ENCODE data around the gene SCRN2.

The SCRN2 gene

DNA sequence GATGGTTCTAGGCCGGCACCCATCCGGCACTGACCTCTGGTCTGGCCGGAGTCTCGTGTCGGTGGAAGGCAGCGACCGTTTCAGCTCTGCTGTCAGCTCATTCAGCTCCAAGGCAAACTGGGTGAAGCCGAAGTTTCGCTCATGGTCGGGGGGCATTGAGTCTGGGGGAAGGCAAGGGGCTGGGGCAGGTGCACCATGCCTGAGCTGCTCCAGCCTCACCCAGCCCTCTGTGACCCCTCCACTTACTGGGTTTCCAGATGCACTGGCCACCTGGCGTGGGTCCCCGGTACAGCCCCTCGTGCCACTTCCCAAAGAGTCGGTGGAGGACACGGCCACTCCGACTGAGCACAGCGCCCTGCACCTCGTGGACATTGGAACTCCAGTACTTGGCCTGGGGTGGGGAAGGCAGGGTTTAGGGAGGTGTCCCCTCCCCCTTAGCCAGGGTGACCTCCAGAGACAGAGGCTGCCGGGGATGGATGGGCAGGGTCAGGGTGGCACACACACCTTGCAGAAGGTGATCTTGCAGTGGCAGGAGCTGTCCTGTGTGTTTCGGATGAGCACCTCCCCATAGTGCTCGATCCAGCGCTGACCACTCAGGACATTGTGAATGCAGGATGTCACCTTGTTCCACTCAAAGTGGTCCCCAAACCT is 32.1 kb downstream of the SCRN2 start:
- H3K4me3 ChIP-seq (ENCODE audit: low read depth, low read length): no peak overlapping the region
- no peak for DNase-seq (ENCODE audit: low read depth)

DNA sequence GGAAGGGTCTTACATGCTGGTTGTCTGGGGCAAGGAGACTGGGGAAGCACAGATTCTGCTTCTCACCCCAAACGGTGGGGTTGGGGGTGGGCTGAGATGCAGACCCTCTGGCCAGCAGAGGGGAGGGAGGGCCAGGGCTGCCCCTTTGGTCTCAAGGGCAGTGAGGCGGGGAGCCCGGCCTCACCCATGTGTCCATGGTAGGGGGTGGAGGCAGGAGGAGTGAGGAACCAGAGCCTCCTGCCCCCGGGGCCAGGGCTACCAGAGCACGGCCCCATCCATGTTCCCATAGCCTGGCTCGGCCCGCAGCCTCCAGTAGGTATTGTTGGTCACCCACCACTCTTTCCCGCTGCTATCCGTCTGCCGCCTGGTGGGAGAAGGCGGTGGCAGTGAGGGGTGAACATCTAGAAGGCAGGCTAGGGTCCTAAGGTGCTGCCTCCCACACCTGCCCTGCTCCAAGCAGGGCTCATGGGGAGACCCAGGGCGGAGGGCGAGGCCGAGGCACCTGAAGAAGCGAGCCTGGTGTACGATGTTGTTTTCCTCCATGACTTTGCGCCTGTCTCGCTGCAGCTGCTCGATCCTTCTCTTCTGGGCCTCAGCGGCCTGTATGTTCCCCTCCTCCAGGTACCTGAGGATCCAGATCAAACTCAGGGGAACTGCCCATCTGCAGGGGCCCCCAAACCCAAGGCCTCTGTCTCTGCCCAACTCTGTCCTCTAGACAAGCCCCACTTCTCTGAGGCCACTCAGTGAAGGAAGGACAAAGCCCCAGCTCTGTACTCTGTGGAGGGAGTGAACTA is 32.8 kb downstream of the SCRN2 start:
- DNase-seq (ENCODE audit: low read depth): no peak
- H3K4me3 ChIP-seq (ENCODE audit: low read depth, low read length): no peak overlapping the region

DNA sequence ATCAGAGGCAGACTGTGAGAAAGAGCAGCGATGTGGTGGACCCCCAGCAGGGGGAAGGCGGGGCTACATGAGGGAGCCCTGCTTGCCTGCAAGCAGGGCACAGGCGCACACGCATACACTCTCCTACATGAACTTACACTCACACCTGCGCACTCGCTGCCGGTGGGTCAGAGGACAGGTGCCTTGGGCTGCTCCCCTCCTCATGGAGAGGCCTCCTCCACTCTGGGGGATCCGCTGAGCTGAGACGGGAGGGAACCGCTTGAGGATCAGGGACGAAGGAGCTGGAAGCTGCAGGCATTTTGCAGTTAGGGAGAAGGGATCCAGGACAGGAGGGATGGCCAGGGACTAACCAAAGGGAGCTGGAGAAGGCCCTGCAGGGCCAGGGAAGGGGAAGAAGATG is 33.7 kb downstream of the SCRN2 start:
- DNase-seq (ENCODE audit: low read depth): no peak
- no peak overlapping the region for H3K4me3 ChIP-seq (ENCODE audit: low read depth, low read length)

DNA sequence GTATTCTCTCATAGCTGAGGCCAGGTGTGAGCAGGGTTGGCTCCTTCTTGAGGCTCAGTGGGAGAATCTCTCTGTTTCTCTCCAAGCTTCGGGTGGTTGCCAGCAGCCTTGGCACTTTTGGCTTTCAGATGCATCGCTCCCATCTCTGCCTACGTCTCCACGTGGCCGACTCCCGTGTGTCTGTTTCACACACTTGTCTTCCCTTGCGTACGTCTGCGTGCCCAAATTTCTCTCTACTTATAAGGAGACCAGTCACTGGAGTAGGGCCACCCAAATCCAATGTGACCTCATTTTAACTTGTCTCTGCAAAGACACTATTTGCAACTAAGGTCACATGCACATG is 34.2 kb downstream of the SCRN2 start:
- DNase-seq (ENCODE audit: low read depth): no peak
- no peak overlapping the region for H3K4me3 ChIP-seq (ENCODE audit: low read depth, low read length)

DNA sequence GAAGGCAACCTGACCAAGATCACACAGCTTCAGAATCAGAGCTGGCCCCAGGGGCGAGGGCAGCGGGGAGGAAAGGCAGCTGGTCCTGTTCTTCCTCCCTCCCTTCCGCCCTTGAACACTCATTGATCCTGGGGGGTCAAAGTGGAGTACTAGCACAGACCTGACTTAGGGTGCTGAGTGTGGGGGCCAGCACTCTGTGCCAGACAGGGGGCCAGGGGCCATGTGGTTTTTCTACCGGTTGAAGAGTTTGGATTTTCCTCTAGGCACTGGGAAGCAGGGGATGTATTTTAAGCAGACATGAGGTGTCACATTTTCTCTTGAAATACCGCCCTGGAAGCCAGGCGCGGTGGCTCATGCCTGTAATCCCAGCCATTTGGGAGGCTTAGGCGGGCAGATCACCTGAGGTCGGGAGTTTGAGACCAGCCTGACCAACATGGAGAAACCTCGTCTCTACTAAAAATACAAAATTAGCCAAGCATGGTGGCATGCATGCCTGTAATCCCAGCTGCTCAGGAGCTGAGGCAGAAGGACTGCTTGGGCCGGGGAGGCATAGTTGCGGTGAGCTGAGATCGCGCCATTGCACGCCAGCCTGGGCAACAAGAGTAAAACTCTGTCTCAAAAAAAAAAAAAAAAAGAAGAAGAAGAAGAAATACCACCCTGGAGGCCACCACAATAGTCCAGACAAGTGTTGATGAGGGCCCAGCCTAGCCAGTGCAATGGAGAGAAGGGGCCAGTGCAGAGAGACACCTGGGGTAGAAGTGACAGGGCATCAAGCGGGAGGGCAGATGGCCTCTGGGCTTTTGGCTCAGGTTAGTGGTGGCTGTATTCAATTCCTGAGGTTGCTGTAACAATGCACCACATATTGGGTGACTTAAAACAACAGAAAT is 34.8 kb downstream of the SCRN2 start:
- no peak for DNase-seq (ENCODE audit: low read depth)
- no peak overlapping the region for H3K4me3 ChIP-seq (ENCODE audit: low read depth, low read length)

DNA sequence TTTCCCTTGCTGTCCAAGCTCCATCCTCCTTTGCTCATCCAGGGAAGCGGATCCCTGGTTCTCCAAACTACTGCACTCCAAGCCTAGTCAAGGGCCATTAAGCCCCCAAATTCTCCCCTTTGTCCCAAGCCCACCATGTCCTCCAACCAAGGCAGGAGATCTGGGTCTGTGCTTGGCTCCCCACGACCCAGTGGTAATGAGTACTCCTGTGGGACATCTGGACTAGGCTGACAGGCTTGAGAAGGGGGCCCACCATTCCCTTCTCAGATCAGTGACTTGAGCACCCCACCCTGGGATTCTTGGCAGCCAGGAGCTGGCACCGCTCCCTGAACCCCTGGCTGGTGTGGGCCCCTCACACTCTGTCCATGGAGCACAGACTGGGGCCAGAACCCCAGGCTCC is 36.6 kb downstream of the SCRN2 start:
- no peak for DNase-seq (ENCODE audit: low read depth)
- no peak overlapping the region for H3K4me3 ChIP-seq (ENCODE audit: low read depth, low read length)

DNA sequence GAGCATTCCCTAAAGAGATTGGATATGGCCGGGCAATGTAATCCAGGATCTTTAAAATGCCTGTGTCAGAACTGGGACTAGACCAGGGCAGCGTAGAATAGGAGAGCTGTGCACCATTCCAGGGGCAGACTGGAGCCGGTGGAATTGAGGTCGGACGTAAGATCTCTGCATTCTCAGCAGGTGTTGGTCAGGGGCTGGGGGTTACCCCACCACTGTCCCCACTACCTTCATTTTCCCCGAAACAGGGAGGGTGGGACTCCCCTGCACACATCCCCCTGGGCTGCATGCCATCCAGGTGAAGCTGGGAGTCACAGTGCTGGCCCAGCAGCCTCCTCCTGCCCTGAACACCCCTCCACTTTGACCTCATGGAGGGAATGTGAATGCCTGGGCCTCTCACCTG is 37.3 kb downstream of the SCRN2 start:
- H3K4me3 ChIP-seq (ENCODE audit: low read depth, low read length): no peak overlapping the region
- DNase-seq (ENCODE audit: low read depth): no peak

DNA sequence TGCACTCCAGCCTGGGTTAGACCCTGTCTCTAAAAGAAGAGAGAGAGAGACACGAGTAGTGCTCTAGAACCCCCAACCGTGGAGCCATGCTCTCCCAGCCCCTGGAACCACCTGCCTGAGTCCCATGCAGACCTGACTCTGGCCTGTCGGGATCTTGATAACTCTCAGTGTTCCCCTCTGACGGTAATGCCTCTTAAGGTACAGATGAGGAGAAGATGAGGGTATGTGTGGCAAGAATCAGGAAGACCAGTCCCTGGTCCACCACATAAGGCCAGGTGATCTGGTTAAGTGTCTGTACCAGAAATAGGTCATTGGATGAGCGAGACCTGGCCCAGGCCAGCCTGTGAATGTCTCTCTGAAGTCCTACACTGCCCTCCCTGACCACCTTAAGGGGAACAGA is 37.9 kb downstream of the SCRN2 start:
- H3K4me3 ChIP-seq (ENCODE audit: low read depth, low read length): no peak overlapping the region
- DNase-seq (ENCODE audit: low read depth): no peak

DNA sequence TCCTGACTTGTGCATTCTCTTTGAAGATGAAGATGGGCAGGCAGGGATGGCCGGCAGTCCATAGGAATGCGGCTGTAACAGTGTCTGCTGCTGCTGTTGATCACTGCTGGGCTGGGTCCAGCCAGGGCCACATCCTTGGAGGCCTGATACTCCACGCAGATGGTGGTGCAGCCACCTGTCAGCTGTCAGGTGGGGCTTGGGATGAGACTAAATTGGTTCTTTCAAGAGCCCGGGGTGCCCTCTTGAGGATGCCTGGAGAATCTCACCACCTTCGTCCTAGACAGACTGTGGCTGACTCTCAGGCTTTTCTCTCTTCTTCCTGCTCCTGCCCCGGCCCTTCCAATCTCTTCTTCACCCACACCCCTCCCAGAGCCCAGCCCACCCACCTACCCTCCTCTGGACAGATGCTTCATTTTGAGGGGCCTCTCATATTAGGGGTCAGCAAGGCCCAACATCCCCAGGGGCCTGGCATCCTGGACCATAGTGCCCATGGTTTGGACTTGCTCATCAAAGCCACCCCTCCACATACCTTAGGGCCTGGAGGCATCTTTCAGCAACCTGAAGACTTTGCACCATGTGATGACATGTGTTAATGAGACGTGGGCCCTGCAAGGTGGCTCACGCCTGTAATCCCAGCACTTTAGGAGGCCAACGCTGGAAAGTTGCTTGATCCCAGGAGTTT is 38.6 kb downstream of the SCRN2 start:
- no peak for DNase-seq (ENCODE audit: low read depth)
- H3K4me3 ChIP-seq (ENCODE audit: low read depth, low read length): no peak overlapping the region

DNA sequence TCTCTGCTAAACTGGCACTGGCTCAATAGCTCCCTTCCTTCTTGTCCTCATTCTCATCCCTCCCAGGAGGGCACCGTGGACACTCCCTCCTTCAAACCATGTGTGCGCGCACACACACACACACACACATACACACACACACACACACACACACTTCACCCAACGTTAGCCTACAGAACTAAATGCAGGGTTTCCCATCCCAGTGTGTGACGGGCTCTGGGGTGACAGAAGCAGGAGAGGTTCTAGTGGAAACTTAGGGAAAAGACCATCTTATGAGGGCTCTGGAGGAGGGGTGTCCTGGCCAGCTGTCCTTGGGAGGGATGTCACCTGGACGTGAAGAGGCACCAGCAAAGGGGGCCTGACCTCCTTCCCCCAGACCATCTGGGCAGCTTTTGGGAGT is 39.2 kb downstream of the SCRN2 start:
- no peak for DNase-seq (ENCODE audit: low read depth)
- H3K4me3 ChIP-seq (ENCODE audit: low read depth, low read length): no peak overlapping the region

DNA sequence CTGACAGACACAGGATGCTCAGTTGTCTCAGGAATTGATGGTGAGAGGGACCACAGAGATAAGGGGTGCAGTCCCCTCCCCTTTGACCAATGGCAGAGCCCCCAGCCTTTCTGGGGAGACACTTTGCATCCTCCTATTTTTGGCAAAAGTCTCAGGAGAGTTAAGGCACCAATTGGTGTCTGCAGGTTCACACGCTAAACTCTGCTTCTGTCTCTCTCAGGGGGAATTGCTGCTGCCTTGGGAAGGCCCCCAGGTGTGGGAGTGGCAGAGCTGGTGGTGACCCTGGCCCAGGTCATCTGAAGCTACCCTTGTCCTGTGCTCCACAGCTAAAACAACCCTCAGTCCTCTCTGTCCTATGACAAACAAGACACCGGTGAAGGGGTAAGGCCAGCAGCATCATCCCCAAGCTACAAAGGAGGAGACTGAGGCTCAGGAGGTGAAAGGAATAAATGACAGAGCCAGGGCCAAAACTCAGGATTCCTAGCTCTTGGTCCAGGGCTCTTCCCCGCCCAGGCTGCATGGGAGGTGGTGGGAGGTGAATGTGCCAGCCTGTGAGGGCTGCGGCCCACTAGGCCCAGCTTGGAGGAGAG is 39.8 kb downstream of the SCRN2 start:
- no peak overlapping the region for H3K4me3 ChIP-seq (ENCODE audit: low read depth, low read length)
- DNase-seq (ENCODE audit: low read depth): no peak

DNA sequence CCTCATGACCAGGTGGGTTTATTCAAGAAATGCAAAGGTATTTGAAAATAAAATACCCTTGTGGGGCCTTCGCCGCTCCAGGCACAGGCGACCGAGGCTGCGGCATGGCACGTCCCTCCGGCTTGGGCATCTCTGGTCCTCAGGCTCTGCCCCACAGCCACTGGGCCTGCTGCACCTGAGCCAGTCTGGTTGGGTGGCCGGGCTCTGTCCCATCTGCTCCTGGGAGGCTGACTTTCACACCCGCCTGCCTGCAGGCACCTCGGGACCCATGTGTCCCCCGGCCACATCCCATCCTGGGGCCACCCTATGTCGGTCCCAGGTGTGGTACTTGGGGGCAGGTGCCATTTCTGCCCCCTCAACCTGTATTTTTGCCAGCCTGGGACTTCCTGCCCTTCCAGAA is 40.4 kb downstream of the SCRN2 start:
- H3K4me3 ChIP-seq (ENCODE audit: low read depth, low read length): no peak overlapping the region
- no peak for DNase-seq (ENCODE audit: low read depth)

DNA sequence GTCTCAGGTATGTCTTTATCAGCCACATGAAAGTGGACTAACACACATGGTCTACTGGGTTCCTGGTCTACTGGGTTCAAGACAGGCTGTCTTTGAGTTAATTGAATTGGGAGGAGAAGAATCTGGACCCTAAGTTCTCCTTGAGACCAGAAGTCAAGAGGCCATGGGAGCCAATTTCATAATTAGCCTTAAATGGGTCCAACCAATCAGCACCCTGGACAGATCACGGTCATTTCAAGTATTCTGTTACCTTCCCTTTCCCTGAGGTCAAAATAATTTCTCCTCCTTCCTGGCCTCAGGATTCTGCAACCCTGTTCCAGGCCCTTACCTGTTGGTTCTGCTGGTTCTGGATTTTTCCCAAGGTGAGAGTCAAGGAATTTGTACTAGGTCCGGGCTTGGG is 43.3 kb downstream of the SCRN2 start:
- no peak for DNase-seq (ENCODE audit: low read depth)
- no peak overlapping the region for H3K4me3 ChIP-seq (ENCODE audit: low read depth, low read length)

DNA sequence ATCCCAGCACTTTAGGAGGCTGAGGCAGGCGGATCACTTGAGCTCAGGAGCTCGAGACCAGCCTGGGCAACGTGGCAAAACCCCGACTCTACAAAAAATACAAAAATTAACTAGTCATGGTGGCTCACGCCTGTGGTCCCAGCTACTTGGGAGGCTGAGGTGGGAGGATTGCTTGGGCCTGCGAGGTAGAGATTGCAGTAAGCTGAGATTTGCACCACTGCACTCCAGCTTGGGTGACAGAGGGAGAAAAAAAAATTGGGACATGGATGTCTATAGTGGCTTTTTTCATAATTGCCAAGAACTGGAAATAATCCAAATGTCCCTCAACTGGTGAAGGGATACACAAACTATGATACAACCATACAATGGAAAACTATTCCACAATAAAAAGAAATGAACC is 48.1 kb downstream of the SCRN2 start:
- H3K4me3 ChIP-seq (ENCODE audit: low read depth, low read length): no peak overlapping the region
- no peak for DNase-seq (ENCODE audit: low read depth)

DNA sequence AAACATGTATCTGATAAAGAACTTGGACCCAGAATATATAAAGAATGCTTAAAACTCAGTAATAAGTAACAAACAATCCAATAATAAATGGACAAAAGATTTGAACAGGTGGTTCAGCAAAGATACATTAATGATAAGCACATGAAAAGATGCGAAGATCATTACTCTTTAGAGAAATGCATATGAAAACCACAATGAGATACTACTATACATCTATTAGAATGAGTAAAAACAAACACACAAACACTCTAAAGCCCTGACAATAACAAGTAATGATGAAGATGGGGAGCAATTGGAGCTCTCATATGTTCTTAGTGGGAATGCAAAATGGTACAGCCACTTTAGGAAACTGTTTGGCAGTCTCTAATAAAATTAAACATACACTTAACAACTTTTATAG is 48.6 kb downstream of the SCRN2 start:
- H3K4me3 ChIP-seq (ENCODE audit: low read depth, low read length): no peak overlapping the region
- DNase-seq (ENCODE audit: low read depth): no peak

DNA sequence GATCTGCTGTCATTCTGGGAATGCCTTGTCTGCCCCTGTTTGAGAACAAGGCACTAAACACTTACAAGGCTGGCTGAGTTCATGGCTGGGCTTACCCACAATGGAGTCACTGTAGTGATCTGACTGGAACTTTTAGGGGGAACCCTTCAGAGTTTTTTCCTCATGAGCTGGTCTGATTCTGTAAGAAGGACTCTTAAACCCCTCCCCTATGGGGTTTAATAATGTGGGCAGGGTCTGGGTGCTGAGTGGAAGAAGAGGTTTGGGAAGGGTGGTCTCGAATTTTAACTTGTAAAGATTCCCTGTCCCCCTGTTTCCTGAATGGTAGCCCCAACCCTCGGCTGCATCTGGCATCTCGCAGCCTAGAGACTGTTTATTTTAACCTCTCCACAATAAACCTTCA is 50.0 kb downstream of the SCRN2 start:
- no peak overlapping the region for H3K4me3 ChIP-seq (ENCODE audit: low read depth, low read length)
- DNase-seq (ENCODE audit: low read depth): no peak

DNA sequence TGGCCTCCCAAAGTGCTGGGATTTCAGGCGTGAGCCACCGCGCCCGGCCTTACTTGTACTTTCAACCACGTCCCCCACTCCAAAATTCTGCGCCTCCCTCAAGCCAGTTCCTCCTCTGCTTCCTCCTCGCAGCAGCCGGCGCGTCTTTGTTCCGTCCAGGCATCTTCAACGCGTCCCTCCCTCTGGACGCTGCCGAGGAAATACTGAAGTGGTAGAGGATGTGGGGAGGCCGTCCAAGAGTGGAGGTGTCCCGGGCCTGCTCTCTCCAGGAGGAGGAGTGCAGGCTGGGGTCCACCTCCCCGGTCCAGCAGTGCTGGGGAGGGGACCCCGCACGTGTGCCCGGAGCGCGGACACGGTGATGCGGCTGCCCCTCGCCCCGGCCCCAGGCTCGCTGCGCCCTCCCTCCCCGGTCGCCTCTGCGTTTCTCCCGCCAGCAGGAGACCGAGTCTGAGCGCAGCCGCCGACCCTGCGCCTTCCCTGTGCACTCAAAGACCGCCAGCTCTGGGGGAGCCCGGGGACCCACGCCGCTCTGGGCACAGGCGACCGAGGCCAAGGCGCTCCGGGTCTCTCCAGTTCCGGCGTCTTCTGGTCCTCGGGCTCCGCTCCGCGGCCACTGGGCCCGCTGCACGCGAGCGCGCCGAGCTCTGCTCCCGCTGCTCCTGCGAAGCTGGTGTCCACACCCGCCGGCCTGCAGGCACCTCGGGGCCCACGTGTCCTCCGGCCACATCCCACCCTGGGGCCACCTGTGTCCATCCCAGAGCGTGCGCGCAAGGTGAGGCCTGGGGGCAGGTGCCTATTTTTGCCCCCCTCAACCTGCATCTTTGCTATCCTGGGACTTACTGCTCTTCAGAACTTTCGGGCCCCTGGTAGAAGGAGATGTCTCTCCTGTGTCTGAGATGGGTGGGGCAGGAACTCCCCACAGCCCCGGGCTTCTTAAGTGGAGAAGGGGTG is 51.2 kb downstream of the SCRN2 start:
- H3K4me3 ChIP-seq (ENCODE audit: low read depth, low read length): peak overlapping the region; percentile 39
- no peak for DNase-seq (ENCODE audit: low read depth)
